OCI-M1 (cell line): ENCODE data around the gene NLRP6.
A peak's percentile ranks its signal among the peaks of the same experiment; 100 is the strongest.
"Not testable (repeated sequence)": the region's sequence is repeated elsewhere in the genome, so short reads cannot be mapped to it uniquely, and the experiment has no call there.

ENCODE experiments used
- DNase-seq: peaks from one replicate; lab custom pipeline; 2025; lab: John Stamatoyannopoulos, UW

NLRP6 gene

GRCh38 chr11:308740-309665 lies 30.8 kb downstream of the NLRP6 start:
- peak; percentile 45 for DNase-seq

- peak; percentile 39 for DNase-seq
Measured at GRCh38 chr11:309979-310572, 31.9 kb downstream of the NLRP6 start.

GRCh38 chr11:311013-311748 lies 33.0 kb downstream of the NLRP6 start:
- not testable (repeated sequence) for DNase-seq

GRCh38 chr11:312092-312816 lies 34.0 kb downstream of the NLRP6 start:
- DNase-seq = no peak

- peak; percentile 55 for DNase-seq
Measured at GRCh38 chr11:313304-313786, 35.1 kb downstream of the NLRP6 start.

- DNase-seq = peak; percentile 93
Measured at GRCh38 chr11:313787-314553, 35.8 kb downstream of the NLRP6 start, which contains the start of gene IFITM1. TSS of gene IFITM1 (plus strand) at chr11:314040. CDS start at chr11:314171, 131 bp downstream.

GRCh38 chr11:314554-314875 lies 36.3 kb downstream of the NLRP6 start:
- peak; percentile 45 for DNase-seq

- DNase-seq = no peak
Measured at GRCh38 chr11:315051-315481, 36.9 kb downstream of the NLRP6 start.

GRCh38 chr11:315516-315994 lies 37.3 kb downstream of the NLRP6 start:
- DNase-seq = no peak

GRCh38 chr11:316031-316701 lies 38.0 kb downstream of the NLRP6 start:
- peak; percentile 53 for DNase-seq

GRCh38 chr11:316891-317301 lies 38.7 kb downstream of the NLRP6 start:
- peak; percentile 53 for DNase-seq

GRCh38 chr11:317668-318404 lies 39.6 kb downstream of the NLRP6 start:
- DNase-seq = peak; percentile 53

- not testable (repeated sequence) for DNase-seq
Measured at GRCh38 chr11:318405-319120, 40.4 kb downstream of the NLRP6 start.

GRCh38 chr11:319121-319887 lies 41.1 kb downstream of the NLRP6 start:
- peak; percentile 67 for DNase-seq

- DNase-seq = not testable (repeated sequence)
Measured at GRCh38 chr11:319888-320273, 41.7 kb downstream of the NLRP6 start.

- no peak for DNase-seq
Measured at GRCh38 chr11:324156-324555, 45.9 kb downstream of the NLRP6 start.

- not testable (repeated sequence) for DNase-seq
Measured at GRCh38 chr11:324593-325517, 46.6 kb downstream of the NLRP6 start.
